A549 (cell line): Measurements from ENCODE around the gene PLXNC1. TPM values are rescaled to one million over a fixed set of nuclear protein-coding genes. Genes with fewer than 3 reads are reported as not detected.

Source experiments
- ATAC-seq, 2 experiments: fragments of 200-7000 bp in 1 of 2; fragments of >200 bp in 1 of 2; cut with Nextera tagmentation in 1 of 2; cut with Tn5 transposase in 1 of 2; 3 replicates each; pipeline versions ENCODE4 v1.8.0 to v1.9.1; 2018 to 2020; ENCODE audit warnings: mild to moderate bottlenecking in 1 of 2, moderate library complexity in 1 of 2
- CTCF ChIA-PET: fragments of 300-600 bp; sonication (Branson Sonifier 250); formaldehyde crosslinking; extraction: SDS; loops from one replicate; lab custom pipeline; 2021; ENCODE audit warnings: antibody characterized with exemption, inconsistent platforms; lab: Yijun Ruan, JAX
- POLR2A ChIA-PET: fragments of 350-600 bp; formaldehyde crosslinking; extraction: SDS; loops from one replicate; lab custom pipeline; 2021; ENCODE audit warnings: antibody characterized with exemption, inconsistent platforms; lab: Yijun Ruan, JAX
- DNase-seq, 2 experiments: peaks; one replicate each; pipeline versions ENCODE4 v3.0.0 to v3.0.0-alpha.2; 2011 to 2016; ENCODE audit warnings: low read depth in 1 of 2, low spot score in 1 of 2
- FAIRE-seq: peaks from 2 replicates; lab custom pipeline; 2011; peaks lifted over from hg19 to GRCh38; lab: Jason Lieb, UNC
- H3K27ac ChIP-seq, 2 experiments: fragments of >200 bp; sonication (Bioruptor Twin); formaldehyde crosslinking; 3 replicates each; pipeline ENCODE4 v1.5.1; 2016 to 2017
- H3K4me1 ChIP-seq: fragments of >200 bp; sonication (Bioruptor Twin); formaldehyde crosslinking; 3 replicates; pipeline ENCODE4 v1.6.1; 2016
- H3K4me2 ChIP-seq: fragments of >200 bp; sonication (Bioruptor Twin); formaldehyde crosslinking; 3 replicates; pipeline ENCODE4 v1.6.1; 2016
- H3K4me3 ChIP-seq: fragments of >200 bp; sonication (Bioruptor Twin); formaldehyde crosslinking; 3 replicates; pipeline ENCODE4 v1.5.1; 2016
- H3K9me3 ChIP-seq: fragments of >200 bp; sonication (Bioruptor Twin); formaldehyde crosslinking; 3 replicates; pipeline ENCODE4 v1.6.1; 2016
- BCL3 ChIP-seq: fragments of >200 bp; sonication (Bioruptor Twin); formaldehyde crosslinking; IDR thresholded peaks from 3 replicates; pipeline ENCODE4 v1.6.1; 2016
- CHD4 ChIP-seq: fragments of 200-600 bp; sonication (generic); IDR thresholded peaks from 2 replicates; pipeline ENCODE4 v1.6.1; 2016; ENCODE audit warnings: antibody characterized with exemption, mild to moderate bottlenecking, borderline replicate concordance
- E2F6 ChIP-seq: IDR thresholded peaks from 2 replicates; pipeline ENCODE4 v1.6.1; 2012; ENCODE audit warnings: low read depth, borderline replicate concordance
- EHF ChIP-seq: fragments of 250-450 bp; sonication (Bioruptor Pico); IDR thresholded peaks from 2 replicates; pipeline ENCODE4 v1.5.0; 2020; ENCODE audit warnings: mild to moderate bottlenecking
- FOSB ChIP-seq: fragments of 250-450 bp; sonication (Bioruptor Pico); IDR thresholded peaks from 2 replicates; pipeline ENCODE4 v1.5.0; 2020; ENCODE audit warnings: mild to moderate bottlenecking, moderate library complexity
- GATA3 ChIP-seq: IDR thresholded peaks from 2 replicates; pipeline ENCODE4 v1.6.1; 2012; ENCODE audit warnings: borderline replicate concordance
- HOXB13 ChIP-seq: fragments of 250-450 bp; sonication (Bioruptor Pico); IDR thresholded peaks from 2 replicates; pipeline ENCODE4 v1.5.0; 2020; ENCODE audit warnings: low read depth, mild to moderate bottlenecking, moderate library complexity
- HOXB5 ChIP-seq: fragments of 250-450 bp; sonication (Bioruptor Pico); IDR thresholded peaks from 2 replicates; pipeline ENCODE4 v1.5.0; 2020; ENCODE audit warnings: mild to moderate bottlenecking, moderate library complexity
- JUN ChIP-seq, 2 experiments: fragments of >200 bp; sonication (Bioruptor Twin); formaldehyde crosslinking; IDR thresholded peaks; 2 replicates in 1 of 2; 3 replicates in 1 of 2; pipeline ENCODE4 v1.6.1; 2016 to 2017
- KDM1A ChIP-seq: fragments of 200-600 bp; sonication (generic); IDR thresholded peaks from 2 replicates; pipeline ENCODE4 v1.6.1; 2016; ENCODE audit warnings: low read depth, mild to moderate bottlenecking
- MAX ChIP-seq: IDR thresholded peaks from 2 replicates; pipeline ENCODE4 v1.6.1; 2012
- NPAS2 ChIP-seq: fragments of 250-450 bp; sonication (Bioruptor Pico); IDR thresholded peaks from 2 replicates; pipeline ENCODE4 v1.8.0; 2022; ENCODE audit warnings: mild to moderate bottlenecking, moderate library complexity, borderline replicate concordance
- PBX3 ChIP-seq: IDR thresholded peaks from 2 replicates; pipeline ENCODE4 v1.6.1; 2012
- POLR2A ChIP-seq: IDR thresholded peaks from 2 replicates; pipeline ENCODE4 v1.6.1; 2012; ENCODE audit warnings: mild to moderate bottlenecking, low read length
- RARB ChIP-seq: fragments of 250-450 bp; sonication (Bioruptor Pico); IDR thresholded peaks from 2 replicates; pipeline ENCODE4 v1.8.0; 2021; ENCODE audit warnings: mild to moderate bottlenecking, moderate library complexity
- TFCP2L1 ChIP-seq: fragments of 250-450 bp; sonication (Bioruptor Pico); IDR thresholded peaks from 2 replicates; pipeline ENCODE4 v1.5.0; 2021; ENCODE audit warnings: mild to moderate bottlenecking
- USF2 ChIP-seq: fragments of 450-650 bp; IDR thresholded peaks from 2 replicates; pipeline ENCODE4 v1.6.1; 2014; ENCODE audit warnings: antibody characterized with exemption
- ZC3H11A ChIP-seq: fragments of 450-650 bp; IDR thresholded peaks from 2 replicates; pipeline ENCODE4 v1.6.1; 2014; ENCODE audit warnings: antibody characterized with exemption, mild to moderate bottlenecking
- ZFP36 ChIP-seq: fragments of 450-650 bp; IDR thresholded peaks from 2 replicates; pipeline ENCODE4 v1.6.1; 2014; ENCODE audit warnings: borderline replicate concordance; ENCODE audit not compliant: partially characterized antibody
- WGBS: methylation state at CpG from one replicate; pipeline ENCODE4 v1.1.6; 2017; ENCODE audit errors: missing lambda C conversion rate; 5-methylcytosine and 5-hydroxymethylcytosine counted together
- polyA plus RNA-seq, 4 experiments: library from polyadenylated mRNA; depleted of rRNA in 3 of 4; stranded (reverse); fragments of >200 nt; fragmentation: RNase III in 1 of 4; extraction: RNeasy Plus Mini Kit Qiagen cat#74134 plus additional on column Dnase treatment in 1 of 4; gene quantifications; 2 replicates in 3 of 4; 3 replicates in 1 of 4; pipeline ENCODE4 v1.2.3, GENCODE V29; 2011 to 2017
- TF ChIP-seq, protein P1 (sequence below): fragments of 250-450 bp; sonication (Bioruptor Pico); IDR thresholded peaks from 2 replicates; pipeline ENCODE4 v1.5.0; 2020; ENCODE audit warnings: low read depth, mild to moderate bottlenecking, moderate library complexity

The PLXNC1 gene
- polyA plus RNA-seq, 2 of the 4 experiments (the other 2 are of a cell fraction): 0.12 to 0.50 TPM

- no peak for ATAC-seq
- H3K27ac ChIP-seq: no peak overlapping the region
- ChIA-PET POLR2A (no interaction called here), CTCF (no interaction called here)
- no peak for FAIRE-seq
- H3K9me3 ChIP-seq: peaks cover 12% of the 10 kb centered on the region; the same call in 2 of the 3 replicates
- TF ChIP-seq BCL3: no peak
- TF ChIP-seq EHF (CRISPR knock-in tag): no peak
- TF ChIP-seq HOXB13 (CRISPR knock-in tag): no peak
- no peak for TF ChIP-seq TFCP2L1 (CRISPR knock-in tag)
- TF ChIP-seq KDM1A: no peak
- TF ChIP-seq ZC3H11A: no peak
- no peak for TF ChIP-seq NPAS2 (CRISPR knock-in tag)
- TF ChIP-seq POLR2A: no peak
- TF ChIP-seq ZFP36: no peak
- TF ChIP-seq RARB: no peak
- no peak for TF ChIP-seq JUN (IDR thresholded peaks at IDR 0.05)
- TF ChIP-seq, protein P1, sequence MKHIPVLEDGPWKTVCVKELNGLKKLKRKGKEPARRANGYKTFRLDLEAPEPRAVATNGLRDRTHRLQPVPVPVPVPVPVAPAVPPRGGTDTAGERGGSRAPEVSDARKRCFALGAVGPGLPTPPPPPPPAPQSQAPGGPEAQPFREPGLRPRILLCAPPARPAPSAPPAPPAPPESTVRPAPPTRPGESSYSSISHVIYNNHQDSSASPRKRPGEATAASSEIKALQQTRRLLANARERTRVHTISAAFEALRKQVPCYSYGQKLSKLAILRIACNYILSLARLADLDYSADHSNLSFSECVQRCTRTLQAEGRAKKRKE (CRISPR knock-in tag): no peak
- TF ChIP-seq E2F6: no peak
- no peak for TF ChIP-seq USF2
- TF ChIP-seq GATA3: no peak
- no peak for DNase-seq
- 14% methylated on average over 1 of the region's 1 CpG for WGBS
- peaks cover 14% of the 10 kb centered on the region for H3K4me1 ChIP-seq
- H3K4me3 ChIP-seq: no peak overlapping the region
- no peak overlapping the region for H3K4me2 ChIP-seq
These were observed 26.2 kb downstream of the PLXNC1 start for GRCh38 chr12:94174576-94174975.

- H3K4me1 ChIP-seq: peaks cover 17% of the 10 kb centered on the region
These were observed 27.6 kb downstream of the PLXNC1 start for GRCh38 chr12:94175763-94176668.

More at GRCh38 chr12:94175763-94176668, 27.6 kb downstream of the PLXNC1 start:
- no peak for FAIRE-seq
- CTCF ChIA-PET: no interaction called here
- POLR2A ChIA-PET: no interaction called here
- H3K4me3 ChIP-seq: no peak overlapping the region
- no peak for ATAC-seq
- peaks cover 12% of the 10 kb centered on the region; the same call in 2 of the 3 replicates for H3K9me3 ChIP-seq
- TF ChIP-seq CHD4: no peak
- TF ChIP-seq ZFP36: peak; percentile 59
- TF ChIP-seq HOXB5 (CRISPR knock-in tag): no peak
- no peak for TF ChIP-seq PBX3
- no peak for TF ChIP-seq FOSB (CRISPR knock-in tag)
- TF ChIP-seq MAX: no peak
- peak overlapping the region; percentile 23; the same call in 2 of the 3 replicates for H3K4me2 ChIP-seq
- H3K27ac ChIP-seq: no peak overlapping the region
- 23% methylated on average over 10 of the region's 10 CpGs for WGBS
- no peak for DNase-seq
